ENCODE results near the gene LAMA5. TPM values are rescaled to one million over a fixed set of nuclear protein-coding genes. Genes with fewer than 3 reads are reported as not detected.

LAMA5 gene
- total RNA-seq, 1 donor from 2014 or later = 14.1 TPM

- peaks cover 40 to 65% (median 58%) of the 10 kb centered on the region in 3 donors for H3K36me3 ChIP-seq (ENCODE audit: control insufficient read depth in 3 of 3, insufficient read depth in 3 of 3, low read length in 3 of 3)
These were observed 78.5 kb downstream of the LAMA5 start for GRCh38 chr20:62288535-62289105.

GRCh38 chr20:62287759-62288534 is 79.2 kb downstream of the LAMA5 start:
- Histone ChIP-seq H3K27ac (ENCODE audit: low read depth, low read length) (no peak overlapping the region), H3K4me1 (ENCODE audit: control insufficient read depth in 3 of 3, insufficient read depth in 3 of 3, low read length in 3 of 3) (peaks cover 6 to 18% (median 14%) of the 10 kb centered on the region in 3 donors), H3K4me3 (ENCODE audit: low read length in 3 of 3) (no peak overlapping the region), H3K9ac (ENCODE audit: low read depth in 1 of 3, low read length in 3 of 3) (no peak overlapping the region), H3K27me3 (ENCODE audit: control insufficient read depth in 3 of 3, insufficient read depth in 3 of 3, low read length in 3 of 3) (no peaks in the 10 kb centered on the region), H3K9me3 (ENCODE audit: control insufficient read depth in 3 of 3, low read length in 3 of 3) (no peaks in the 10 kb centered on the region), H3K36me3 (ENCODE audit: control insufficient read depth in 3 of 3, insufficient read depth in 3 of 3, low read length in 3 of 3) (peaks cover 35 to 63% (median 55%) of the 10 kb centered on the region in 3 donors)

More at GRCh38 chr20:62288535-62289105, 78.5 kb downstream of the LAMA5 start:
- no peak overlapping the region for H3K4me3 ChIP-seq (ENCODE audit: low read length in 3 of 3)
- no peak overlapping the region for H3K9ac ChIP-seq (ENCODE audit: low read depth in 1 of 3, low read length in 3 of 3)
- no peak overlapping the region for H3K27ac ChIP-seq (ENCODE audit: low read depth, low read length)
- H3K4me1 ChIP-seq (ENCODE audit: control insufficient read depth in 3 of 3, insufficient read depth in 3 of 3, low read length in 3 of 3) = peaks cover 0 to 11% (median 8%) of the 10 kb centered on the region in 3 donors
- H3K9me3 ChIP-seq (ENCODE audit: control insufficient read depth in 3 of 3, low read length in 3 of 3) = no peaks in the 10 kb centered on the region
- no peaks in the 10 kb centered on the region for H3K27me3 ChIP-seq (ENCODE audit: control insufficient read depth in 3 of 3, insufficient read depth in 3 of 3, low read length in 3 of 3)

- H3K9ac ChIP-seq (ENCODE audit: low read depth in 1 of 3, low read length in 3 of 3) = no peak overlapping the region
- H3K27me3 ChIP-seq (ENCODE audit: control insufficient read depth in 3 of 3, insufficient read depth in 3 of 3, low read length in 3 of 3) = no peaks in the 10 kb centered on the region
- H3K9me3 ChIP-seq (ENCODE audit: control insufficient read depth in 3 of 3, low read length in 3 of 3) = no peaks in the 10 kb centered on the region
- peaks cover 11 to 25% (median 21%) of the 10 kb centered on the region in 3 donors for H3K4me1 ChIP-seq (ENCODE audit: control insufficient read depth in 3 of 3, insufficient read depth in 3 of 3, low read length in 3 of 3)
- H3K4me3 ChIP-seq (ENCODE audit: low read length in 3 of 3) = no peak overlapping the region
- H3K36me3 ChIP-seq (ENCODE audit: control insufficient read depth in 3 of 3, insufficient read depth in 3 of 3, low read length in 3 of 3) = peaks cover 35 to 62% (median 57%) of the 10 kb centered on the region in 3 donors
- H3K27ac ChIP-seq (ENCODE audit: low read depth, low read length) = no peak overlapping the region
These were observed 80.0 kb downstream of the LAMA5 start for GRCh38 chr20:62287129-62287528.

- Histone ChIP-seq H3K27me3 (ENCODE audit: control insufficient read depth in 3 of 3, insufficient read depth in 3 of 3, low read length in 3 of 3) (no peaks in the 10 kb centered on the region), H3K27ac (ENCODE audit: low read depth, low read length) (peak overlapping the region; percentile 59), H3K9ac (ENCODE audit: low read depth in 1 of 3, low read length in 3 of 3) (peak overlapping the region in 1 of 3 donors; percentile 25), H3K9me3 (ENCODE audit: control insufficient read depth in 3 of 3, low read length in 3 of 3) (no peaks in the 10 kb centered on the region), H3K36me3 (ENCODE audit: control insufficient read depth in 3 of 3, insufficient read depth in 3 of 3, low read length in 3 of 3) (peaks cover 35 to 64% (median 59%) of the 10 kb centered on the region in 3 donors), H3K4me1 (ENCODE audit: control insufficient read depth in 3 of 3, insufficient read depth in 3 of 3, low read length in 3 of 3) (peaks cover 11 to 27% (median 21%) of the 10 kb centered on the region in 3 donors), H3K4me3 (ENCODE audit: low read length in 3 of 3) (no peak overlapping the region)
These were observed 80.5 kb downstream of the LAMA5 start for GRCh38 chr20:62286493-62287064.

- no peak overlapping the region for H3K4me3 ChIP-seq (ENCODE audit: low read length in 3 of 3)
- H3K36me3 ChIP-seq (ENCODE audit: control insufficient read depth in 3 of 3, insufficient read depth in 3 of 3, low read length in 3 of 3) = peaks cover 36 to 64% (median 59%) of the 10 kb centered on the region in 3 donors
- peak overlapping the region; percentile 56 for H3K27ac ChIP-seq (ENCODE audit: low read depth, low read length)
- no peaks in the 10 kb centered on the region for H3K9me3 ChIP-seq (ENCODE audit: control insufficient read depth in 3 of 3, low read length in 3 of 3)
- H3K9ac ChIP-seq (ENCODE audit: low read depth in 1 of 3, low read length in 3 of 3) = no peak overlapping the region
- H3K4me1 ChIP-seq (ENCODE audit: control insufficient read depth in 3 of 3, insufficient read depth in 3 of 3, low read length in 3 of 3) = peaks cover 11 to 27% (median 21%) of the 10 kb centered on the region in 3 donors
- H3K27me3 ChIP-seq (ENCODE audit: control insufficient read depth in 3 of 3, insufficient read depth in 3 of 3, low read length in 3 of 3) = no peaks in the 10 kb centered on the region
These were observed 81.4 kb downstream of the LAMA5 start for GRCh38 chr20:62285722-62286121.

- Histone ChIP-seq H3K27ac (ENCODE audit: low read depth, low read length) (peak overlapping the region; percentile 56), H3K27me3 (ENCODE audit: control insufficient read depth in 3 of 3, insufficient read depth in 3 of 3, low read length in 3 of 3) (no peaks in the 10 kb centered on the region), H3K9me3 (ENCODE audit: control insufficient read depth in 3 of 3, low read length in 3 of 3) (no peaks in the 10 kb centered on the region), H3K36me3 (ENCODE audit: control insufficient read depth in 3 of 3, insufficient read depth in 3 of 3, low read length in 3 of 3) (peaks cover 42 to 70% (median 65%) of the 10 kb centered on the region in 3 donors), H3K9ac (ENCODE audit: low read depth in 1 of 3, low read length in 3 of 3) (no peak overlapping the region), H3K4me3 (ENCODE audit: low read length in 3 of 3) (no peak overlapping the region), H3K4me1 (ENCODE audit: control insufficient read depth in 3 of 3, insufficient read depth in 3 of 3, low read length in 3 of 3) (peaks cover 11 to 27% (median 21%) of the 10 kb centered on the region in 3 donors)
These were observed 82.0 kb downstream of the LAMA5 start for GRCh38 chr20:62285151-62285550.

GRCh38 chr20:62284448-62284847 is 82.7 kb downstream of the LAMA5 start:
- no peak overlapping the region for H3K27ac ChIP-seq (ENCODE audit: low read depth, low read length)
- no peak overlapping the region for H3K9ac ChIP-seq (ENCODE audit: low read depth in 1 of 3, low read length in 3 of 3)
- H3K9me3 ChIP-seq (ENCODE audit: control insufficient read depth in 3 of 3, low read length in 3 of 3) = no peaks in the 10 kb centered on the region
- H3K27me3 ChIP-seq (ENCODE audit: control insufficient read depth in 3 of 3, insufficient read depth in 3 of 3, low read length in 3 of 3) = no peaks in the 10 kb centered on the region
- H3K4me3 ChIP-seq (ENCODE audit: low read length in 3 of 3) = no peak overlapping the region
- peaks cover 49 to 71% (median 66%) of the 10 kb centered on the region in 3 donors for H3K36me3 ChIP-seq (ENCODE audit: control insufficient read depth in 3 of 3, insufficient read depth in 3 of 3, low read length in 3 of 3)
- peaks cover 11 to 27% (median 21%) of the 10 kb centered on the region in 3 donors for H3K4me1 ChIP-seq (ENCODE audit: control insufficient read depth in 3 of 3, insufficient read depth in 3 of 3, low read length in 3 of 3)

GRCh38 chr20:62282877-62283503 is 84.1 kb downstream of the LAMA5 start:
- Histone ChIP-seq H3K36me3 (ENCODE audit: control insufficient read depth in 3 of 3, insufficient read depth in 3 of 3, low read length in 3 of 3) (peaks cover 53 to 73% (median 63%) of the 10 kb centered on the region in 3 donors), H3K27me3 (ENCODE audit: control insufficient read depth in 3 of 3, insufficient read depth in 3 of 3, low read length in 3 of 3) (no peaks in the 10 kb centered on the region), H3K9ac (ENCODE audit: low read depth in 1 of 3, low read length in 3 of 3) (peak overlapping the region in 2 of 3 donors; percentile 51 to 73), H3K27ac (ENCODE audit: low read depth, low read length) (peak overlapping the region; percentile 79), H3K9me3 (ENCODE audit: control insufficient read depth in 3 of 3, low read length in 3 of 3) (no peaks in the 10 kb centered on the region), H3K4me3 (ENCODE audit: low read length in 3 of 3) (no peak overlapping the region), H3K4me1 (ENCODE audit: control insufficient read depth in 3 of 3, insufficient read depth in 3 of 3, low read length in 3 of 3) (peaks cover 11 to 32% (median 29%) of the 10 kb centered on the region in 3 donors)

GRCh38 chr20:62282103-62282502 is 85.0 kb downstream of the LAMA5 start:
- Histone ChIP-seq H3K27me3 (ENCODE audit: control insufficient read depth in 3 of 3, insufficient read depth in 3 of 3, low read length in 3 of 3) (no peaks in the 10 kb centered on the region), H3K4me3 (ENCODE audit: low read length in 3 of 3) (no peak overlapping the region), H3K9me3 (ENCODE audit: control insufficient read depth in 3 of 3, low read length in 3 of 3) (no peaks in the 10 kb centered on the region), H3K36me3 (ENCODE audit: control insufficient read depth in 3 of 3, insufficient read depth in 3 of 3, low read length in 3 of 3) (peaks cover 53 to 70% (median 64%) of the 10 kb centered on the region in 3 donors), H3K27ac (ENCODE audit: low read depth, low read length) (peak overlapping the region; percentile 79), H3K9ac (ENCODE audit: low read depth in 1 of 3, low read length in 3 of 3) (no peak overlapping the region), H3K4me1 (ENCODE audit: control insufficient read depth in 3 of 3, insufficient read depth in 3 of 3, low read length in 3 of 3) (peaks cover 14 to 37% (median 37%) of the 10 kb centered on the region in 3 donors)
